Pancreas (tissue), 10 donors: Measurements from ENCODE around the gene ZCCHC2. TPM values are rescaled to one million over a fixed set of nuclear protein-coding genes. Genes with fewer than 3 reads are reported as not detected.

ENCODE experiments used
- ATAC-seq, 4 donors: fragments of 200-7000 bp; cut with Tn5 transposase; one replicate each; pipeline versions ENCODE4 v1.8.0 to v1.9.1; 2020; ENCODE audit warnings: mild to moderate bottlenecking in 4 of 4, moderate library complexity in 4 of 4
- DNase-seq, 6 donors: peaks; one replicate each; pipeline ENCODE4 v3.0.0-alpha.2; 2020
- FAIRE-seq: peaks from 2 replicates; lab custom pipeline; 2012; peaks lifted over from hg19 to GRCh38; lab: Jason Lieb, UNC
- H3K27ac ChIP-seq, 4 donors: fragments of 200-600 bp; sonication (generic); 1 replicate in 3 of 4; 2 replicates in 1 of 4; pipeline versions ENCODE4 v1.5.0 to v1.8.0; 2020
- H3K27me3 ChIP-seq, 4 donors: fragments of 200-600 bp; one replicate each; pipeline ENCODE4 v1.8.0; 2021
- H3K36me3 ChIP-seq, 3 donors: fragments of 200-600 bp; sonication (generic) in 1 of 3; one replicate each; pipeline versions ENCODE4 v1.5.0 to v1.8.0; 2020 to 2021
- H3K4me1 ChIP-seq, 3 donors: fragments of 200-600 bp; one replicate each; pipeline ENCODE4 v1.8.0; 2021
- H3K4me3 ChIP-seq, 4 donors: fragments of 200-600 bp; sonication (generic) in 2 of 4; one replicate each; pipeline versions ENCODE4 v1.5.0 to v1.8.0; 2020 to 2021
- H3K9me3 ChIP-seq, 4 donors: fragments of 200-600 bp; one replicate each; pipeline ENCODE4 v1.8.0; 2021
- CTCF ChIP-seq, 4 donors: fragments of 200-600 bp; sonication (generic) in 3 of 4; IDR thresholded peaks; one replicate each; pipeline versions ENCODE4 v1.5.0 to v1.8.0; 2021; ENCODE audit warnings: antibody characterized with exemption in 4 of 4
- WGBS, 2 donors: extraction: QIAGEN DNeasy Blood & Tissue Kit; methylation state at CpG; one replicate each; pipeline ENCODE4 v1.1.7; 2013; 5-methylcytosine and 5-hydroxymethylcytosine counted together
- intact Hi-C, 3 donors: fragments of 100-400 bp; cut with DNase I; formaldehyde crosslinking; loops; one replicate each; pipeline versions ENCODE4 v1.11.1 to v1.14.2; 2022
- polyA plus RNA-seq, 2 donors: library from polyadenylated mRNA; stranded (reverse); fragments of 200-250 nt; gene quantifications; one replicate each; pipeline ENCODE4 v1.2.3, GENCODE V29; 2013
- total RNA-seq, 6 donors: library from RNA; stranded (reverse); fragmentation: NEBNext Ultra II Directional in 4 of 6; extraction: Animal tissue kit (Norgen Biotek cat#: 25700) in 4 of 6; gene quantifications; one replicate each; pipeline versions ENCODE4 v1.2.1 to v1.2.4, GENCODE V29; 2021 to 2023
- donor health status: healthy with polysubstance abuse.
- donor health status: DM: no; HTN: no; CAD: no; lungs with moderate emphysema.
- donor health status: DM: no; HTN: no; CAD: no.
- donor health status: control.
- donor health status: control.
- donor health status: Bipolar disorder and iron deficiency.
- donor health status: DM: yes; HTN: yes; CAD: no.
- donor health status: DM: no; HTN: no; CAD: no.
- donor health status: DM: no; HTN: no; CAD: no.
- donor health status: DM: yes; HTN: yes; CAD: no.

The ZCCHC2 gene
- total and polyA plus RNA-seq, 8 donors, result 4.1 to 14.2 (median 7.8) TPM

- Histone ChIP-seq H3K36me3 (no peaks in the 10 kb centered on the region), H3K4me3 (peak overlapping the region; percentile 73 to 98 (median 90)), H3K9me3 (no peaks in the 10 kb centered on the region), H3K4me1 (peaks cover 16 to 21% (median 17%) of the 10 kb centered on the region in 3 donors), H3K27ac (peak overlapping the region; percentile 95 to 98 (median 97)), H3K27me3 (no peaks in the 10 kb centered on the region)
- DNase-seq (no peak), FAIRE-seq (no peak), ATAC-seq (peak; percentile 21 to 33 (median 25))
- intact Hi-C loops, result no loop called here
- WGBS, 2 donors, result 0 to 1% methylated on average over 31 to 32 of the region's 32 CpGs
- no peak for TF ChIP-seq CTCF (IDR thresholded peaks at IDR 0.05)
These were observed 684 bp upstream of the ZCCHC2 start for GRCh38 chr18:62522178-62522503.

- Histone ChIP-seq H3K4me3 (peak overlapping the region in 3 of 4 donors; percentile 90 to 98 (median 90)), H3K27me3 (no peaks in the 10 kb centered on the region), H3K27ac (peak overlapping the region; percentile 95 to 98 (median 97)), H3K4me1 (peaks cover 16 to 26% (median 19%) of the 10 kb centered on the region in 3 donors), H3K36me3 (no peaks in the 10 kb centered on the region), H3K9me3 (no peaks in the 10 kb centered on the region)
- intact Hi-C loops, result no loop called here
- WGBS, 2 donors, result 0 to 2% methylated on average over 12 to 62 of the region's 62 CpGs
- DNase-seq (no peak), ATAC-seq (no peak), FAIRE-seq (no peak)
- no peak for TF ChIP-seq CTCF (IDR thresholded peaks at IDR 0.05)
These were observed 397 bp downstream of the ZCCHC2 start for GRCh38 chr18:62523255-62523588.

- DNase-seq (peak; percentile 55 to 88 (median 70)), FAIRE-seq (no peak), ATAC-seq (peak; percentile 0 to 6 (median 0))
- peaks cover 16 to 26% (median 19%) of the 10 kb centered on the region in 3 donors for H3K4me1 ChIP-seq
- intact Hi-C loops, result no loop called here
- no peaks in the 10 kb centered on the region for H3K36me3 ChIP-seq
- no peaks in the 10 kb centered on the region for H3K27me3 ChIP-seq
- WGBS, 2 donors, result 0% methylated on average over 71 to 100 of the region's 100 CpGs
- peak overlapping the region; percentile 86 to 98 (median 93) for H3K27ac ChIP-seq
- no peak for TF ChIP-seq CTCF (IDR thresholded peaks at IDR 0.05)
- no peaks in the 10 kb centered on the region for H3K9me3 ChIP-seq
- peak overlapping the region; percentile 76 to 98 (median 86) for H3K4me3 ChIP-seq
These were observed 1.0 kb downstream of the ZCCHC2 start for GRCh38 chr18:62523631-62524439.

GRCh38 chr18:62524440-62525200, 1.8 kb downstream of the ZCCHC2 start:
- ATAC-seq (peak; percentile 32 to 53 (median 45)), FAIRE-seq (no peak), DNase-seq (peak; percentile 58 to 87 (median 72))
- intact Hi-C loops, result no loop called here
- Histone ChIP-seq H3K27me3 (no peaks in the 10 kb centered on the region), H3K4me3 (peak overlapping the region; percentile 76 to 98 (median 86)), H3K4me1 (peaks cover 11 to 26% (median 19%) of the 10 kb centered on the region in 3 donors), H3K27ac (peak overlapping the region; percentile 86 to 98 (median 93)), H3K9me3 (no peaks in the 10 kb centered on the region), H3K36me3 (no peaks in the 10 kb centered on the region)
- 0 to 1% methylated on average over 55 to 57 of the region's 57 CpGs for WGBS, 2 donors
- TF ChIP-seq CTCF (IDR thresholded peaks at IDR 0.05), result no peak
